IMR-90 (cell line): ENCODE data around the gene FOXO3. TPM values are rescaled to one million over a fixed set of nuclear protein-coding genes. Genes with fewer than 3 reads are reported as not detected.

Experiments used
- ATAC-seq: fragments of 200-7000 bp; cut with Tn5 transposase; 2 replicates; pipeline ENCODE4 v1.9.1; 2020; ENCODE audit warnings: low read depth, mild to moderate bottlenecking, moderate library complexity
- BruUV-seq: library from RNA; stranded (reverse); fragments of 400-500 nt; replicated peaks from 2 replicates; lab custom pipeline; 2021; lab: Mats Ljungman, UMichigan
- CTCF ChIA-PET: fragments of 300-600 bp; formaldehyde crosslinking; extraction: SDS; loops from one replicate; lab custom pipeline; 2021; ENCODE audit warnings: antibody characterized with exemption; lab: Yijun Ruan, JAX
- POLR2A ChIA-PET: fragments of 300-600 bp; sonication (Branson Sonifier 250); formaldehyde crosslinking; loops from one replicate; lab custom pipeline; 2022; ENCODE audit warnings: antibody characterized with exemption; ENCODE audit not compliant: unreplicated experiment; lab: Charles Lee
- DNase-seq: peaks from one replicate; pipeline ENCODE4 v3.0.0; 2013
- H2AFZ ChIP-seq: replicated peaks from 2 replicates; pipeline ENCODE3; 2013; ENCODE audit warnings: low read length, mild to moderate bottlenecking; ENCODE audit not compliant: poor library complexity
- H2AK5ac ChIP-seq: 2 replicates; pipeline ENCODE4 v1.6.1; 2013; ENCODE audit warnings: low read depth, low read length, inconsistent platforms
- H2AK9ac ChIP-seq: replicated peaks from 2 replicates; pipeline ENCODE3; 2013; ENCODE audit warnings: mild to moderate bottlenecking, low read depth, low read length, moderate library complexity; ENCODE audit not compliant: poor library complexity
- H2BK120ac ChIP-seq: 2 replicates; pipeline ENCODE4 v1.6.1; 2013; ENCODE audit warnings: low read depth, low read length, inconsistent platforms
- H2BK15ac ChIP-seq: 3 replicates; pipeline ENCODE4 v1.6.1; 2013; ENCODE audit warnings: low read depth, low read length, inconsistent platforms
- H2BK20ac ChIP-seq: 2 replicates; pipeline ENCODE4 v1.6.1; 2013; ENCODE audit warnings: low read depth, mild to moderate bottlenecking, inconsistent platforms, low read length, moderate library complexity
- H2BK5ac ChIP-seq: 2 replicates; pipeline ENCODE4 v1.6.1; 2013; ENCODE audit warnings: mild to moderate bottlenecking, low read depth, low read length, inconsistent platforms; ENCODE audit not compliant: poor library complexity, severe bottlenecking
- H3K14ac ChIP-seq: replicated peaks from 2 replicates; pipeline ENCODE4 v1.6.1; 2013; ENCODE audit warnings: low read depth, low read length, inconsistent platforms
- H3K18ac ChIP-seq: 2 replicates; pipeline ENCODE4 v1.6.1; 2013; ENCODE audit warnings: low read depth, low read length, control low read depth
- H3K23ac ChIP-seq: 2 replicates; pipeline ENCODE4 v1.6.1; 2013; ENCODE audit warnings: low read depth, low read length, inconsistent platforms
- H3K27ac ChIP-seq: 2 replicates; pipeline ENCODE4 v1.5.1; 2013; ENCODE audit warnings: mild to moderate bottlenecking, control low read depth, low read length; ENCODE audit not compliant: insufficient read depth
- H3K27me3 ChIP-seq: 2 replicates; pipeline ENCODE4 v1.6.1; 2013; ENCODE audit warnings: low read length; ENCODE audit not compliant: control insufficient read depth, insufficient read depth
- H3K36me3 ChIP-seq: 2 replicates; pipeline ENCODE4 v1.6.1; 2013; ENCODE audit warnings: low read length, mixed read lengths; ENCODE audit not compliant: control insufficient read depth, insufficient read depth
- H3K4ac ChIP-seq: 2 replicates; pipeline ENCODE4 v1.6.1; 2013; ENCODE audit warnings: low read depth, low read length, inconsistent platforms
- H3K4me1 ChIP-seq: 2 replicates; pipeline ENCODE4 v1.6.1; 2013; ENCODE audit warnings: low read length, mixed read lengths; ENCODE audit not compliant: control insufficient read depth, insufficient read depth
- H3K4me2 ChIP-seq: 2 replicates; pipeline ENCODE4 v1.6.1; 2013; ENCODE audit warnings: low read depth, mild to moderate bottlenecking, control low read depth, low read length, moderate library complexity
- H3K4me3 ChIP-seq: 2 replicates; pipeline ENCODE4 v1.5.1; 2013; ENCODE audit warnings: low read depth, mild to moderate bottlenecking, control low read depth, low read length, moderate library complexity; ENCODE audit not compliant: insufficient read depth
- H3K56ac ChIP-seq: 2 replicates; pipeline ENCODE4 v1.6.1; 2013; ENCODE audit warnings: low read length, inconsistent platforms; ENCODE audit not compliant: insufficient read depth; ENCODE audit errors: extremely low read depth
- H3K79me1 ChIP-seq, 2 experiments: 2 replicates each; pipeline ENCODE4 v1.6.1; 2013; ENCODE audit warnings: low read length in 2 of 2, inconsistent platforms in 1 of 2, low read depth in 1 of 2
- H3K9ac ChIP-seq: 2 replicates; pipeline ENCODE4 v1.6.1; 2013; ENCODE audit warnings: low read depth, low read length, control low read depth
- H3K9me1 ChIP-seq: 2 replicates; pipeline ENCODE4 v1.6.1; 2013; ENCODE audit warnings: low read length, inconsistent platforms; ENCODE audit not compliant: insufficient read depth
- H3K9me3 ChIP-seq: 2 replicates; pipeline ENCODE4 v1.6.1; 2013; ENCODE audit warnings: low read length; ENCODE audit not compliant: control insufficient read depth, insufficient read depth
- H4K20me1 ChIP-seq: 2 replicates; pipeline ENCODE4 v1.6.1; 2013; ENCODE audit warnings: low read length, inconsistent platforms; ENCODE audit not compliant: insufficient read depth
- H4K5ac ChIP-seq: 2 replicates; pipeline ENCODE4 v1.6.1; 2013; ENCODE audit warnings: mild to moderate bottlenecking, low read depth, low read length, control low read depth
- H4K8ac ChIP-seq, 2 experiments: 2 replicates each; pipeline ENCODE4 v1.6.1; 2013; ENCODE audit warnings: low read depth in 2 of 2, low read length in 2 of 2, control low read depth in 1 of 2, inconsistent platforms in 1 of 2
- H4K91ac ChIP-seq: 2 replicates; pipeline ENCODE4 v1.6.1; 2013; ENCODE audit warnings: low read depth, low read length, inconsistent platforms; ENCODE audit not compliant: insufficient read depth
- BHLHE40 ChIP-seq: fragments of 150-350 bp; IDR thresholded peaks from 2 replicates; pipeline ENCODE4 v1.6.1; 2016; ENCODE audit warnings: mild to moderate bottlenecking, low read depth, low read length
- CEBPB ChIP-seq: IDR thresholded peaks from 2 replicates; pipeline ENCODE4 v1.6.1; 2012; ENCODE audit warnings: low read depth, low read length, improper control_type of control experiment
- MAFK ChIP-seq: IDR thresholded peaks from 2 replicates; pipeline ENCODE4 v1.6.1; 2012; ENCODE audit warnings: low read depth, low read length, improper control_type of control experiment
- MXI1 ChIP-seq: IDR thresholded peaks from 2 replicates; pipeline ENCODE4 v1.6.1; 2012; ENCODE audit warnings: low read depth, mild to moderate bottlenecking, low read length, moderate library complexity, borderline replicate concordance
- RAD21 ChIP-seq: IDR thresholded peaks from 2 replicates; pipeline ENCODE4 v1.6.1; 2012; ENCODE audit warnings: low read length, improper control_type of control experiment
- RFX5 ChIP-seq: IDR thresholded peaks from 2 replicates; pipeline ENCODE4 v1.8.0; 2012; ENCODE audit warnings: low read depth, mild to moderate bottlenecking, low read length, moderate library complexity
- whole genome bisulfite sequencing, 2 experiments: methylation state at CpG; one replicate each; pipeline versions ENCODE4 v1.1.5 to v1.1.7; 2013; ENCODE audit warnings: missing lambda C conversion rate in 2 of 2; ENCODE audit not compliant: insufficient read length in 1 of 2; ENCODE audit errors: extremely low coverage in 2 of 2; 5-methylcytosine and 5-hydroxymethylcytosine counted together
- dilution Hi-C: fragments of 300-500 bp; cut with HindIII; formaldehyde crosslinking; loops from one replicate; pipeline ENCODE4 v1.14.3; 2018; ENCODE audit warnings: low sequenced_read_pairs; ENCODE audit not compliant: unreplicated experiment
- in situ Hi-C: fragments of 300-500 bp; cut with MboI; formaldehyde crosslinking; loops from 3 replicates; pipeline ENCODE4 v1.14.3; 2019; ENCODE audit warnings: low sequenced_read_pairs, inconsistent platforms, mixed read lengths
- intact Hi-C: fragments of 100-400 bp; cut with micrococcal nuclease; formaldehyde crosslinking; loops from 2 replicates; pipeline ENCODE4 v1.10.0; 2022
- polyA plus RNA-seq, 3 experiments: library from polyadenylated mRNA; depleted of rRNA; stranded (reverse); fragments of >200 nt; gene quantifications; 2 replicates each; pipeline ENCODE4 v1.2.3, GENCODE V29; 2012; ENCODE audit warnings: low replicate concordance in 1 of 3
- total RNA-seq: library from RNA; depleted of rRNA; stranded (reverse); fragments of >200 nt; gene quantifications from 2 replicates; pipeline ENCODE4 v1.2.3, GENCODE V29; 2012
- TF ChIP-seq, protein P1 (sequence below): conservative IDR thresholded peaks from 2 replicates; pipeline ENCODE4 v1.5.1; 2012; ENCODE audit warnings: mild to moderate bottlenecking, low read depth, low read length, improper control_type of control experiment
- TF ChIP-seq, protein P2 (sequence below): fragments of 150-350 bp; IDR thresholded peaks from 2 replicates; pipeline ENCODE4 v1.6.1; 2016; ENCODE audit warnings: low read depth, mild to moderate bottlenecking, low read length, moderate library complexity, borderline replicate concordance

FOXO3 gene
- total and polyA plus RNA-seq, 2 of the 4 experiments (the other 2 are of a cell fraction), result 17.5 to 38.7 TPM

DNA sequence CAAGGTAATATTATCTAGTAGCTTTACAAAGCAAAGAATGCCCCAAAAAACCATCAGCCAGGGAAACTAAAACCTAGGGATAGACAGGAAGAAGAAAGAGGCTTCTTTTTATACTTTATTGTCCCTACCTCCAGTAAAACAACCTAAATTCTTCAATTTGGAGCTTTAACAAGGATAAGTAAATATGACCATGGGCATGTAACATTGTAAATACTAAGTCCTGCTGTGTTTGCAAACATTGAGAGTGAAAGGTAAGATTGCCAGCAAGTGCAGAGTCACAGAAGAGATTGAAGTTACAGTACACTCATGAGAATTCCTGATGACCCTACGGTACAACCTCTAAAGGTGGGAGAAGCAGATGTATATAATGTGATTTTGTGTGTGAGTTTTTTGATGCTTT lies 117.2 kb downstream of the FOXO3 start:
- dilution Hi-C loops (no loop called here), intact Hi-C loops (loop anchor here (5.0 kb wide), 1 partner anchor 104 kb away; no protein-coding TSS in a partner anchor), in situ Hi-C loops (no loop called here)
- no peak overlapping the region for H2BK120ac ChIP-seq
- H3K56ac ChIP-seq, result no peak overlapping the region
- no peak for ATAC-seq
- H4K5ac ChIP-seq, result no peak overlapping the region
- H3K14ac ChIP-seq, result 0 out of 2 replicates have a peak overlapping the region, but pooled peaks have one; percentile 52
- no CpG with 5 or more reads among the region's 1 CpG for WGBS, 2 experiments
- H3K27ac ChIP-seq, result no peak overlapping the region
- no peak for TF ChIP-seq MAFK
- TF ChIP-seq RAD21, result no peak
- TF ChIP-seq RFX5, result no peak
- TF ChIP-seq, protein P1, sequence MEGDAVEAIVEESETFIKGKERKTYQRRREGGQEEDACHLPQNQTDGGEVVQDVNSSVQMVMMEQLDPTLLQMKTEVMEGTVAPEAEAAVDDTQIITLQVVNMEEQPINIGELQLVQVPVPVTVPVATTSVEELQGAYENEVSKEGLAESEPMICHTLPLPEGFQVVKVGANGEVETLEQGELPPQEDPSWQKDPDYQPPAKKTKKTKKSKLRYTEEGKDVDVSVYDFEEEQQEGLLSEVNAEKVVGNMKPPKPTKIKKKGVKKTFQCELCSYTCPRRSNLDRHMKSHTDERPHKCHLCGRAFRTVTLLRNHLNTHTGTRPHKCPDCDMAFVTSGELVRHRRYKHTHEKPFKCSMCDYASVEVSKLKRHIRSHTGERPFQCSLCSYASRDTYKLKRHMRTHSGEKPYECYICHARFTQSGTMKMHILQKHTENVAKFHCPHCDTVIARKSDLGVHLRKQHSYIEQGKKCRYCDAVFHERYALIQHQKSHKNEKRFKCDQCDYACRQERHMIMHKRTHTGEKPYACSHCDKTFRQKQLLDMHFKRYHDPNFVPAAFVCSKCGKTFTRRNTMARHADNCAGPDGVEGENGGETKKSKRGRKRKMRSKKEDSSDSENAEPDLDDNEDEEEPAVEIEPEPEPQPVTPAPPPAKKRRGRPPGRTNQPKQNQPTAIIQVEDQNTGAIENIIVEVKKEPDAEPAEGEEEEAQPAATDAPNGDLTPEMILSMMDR, result no peak
- TF ChIP-seq BHLHE40, result no peak
- TF ChIP-seq, protein P2, sequence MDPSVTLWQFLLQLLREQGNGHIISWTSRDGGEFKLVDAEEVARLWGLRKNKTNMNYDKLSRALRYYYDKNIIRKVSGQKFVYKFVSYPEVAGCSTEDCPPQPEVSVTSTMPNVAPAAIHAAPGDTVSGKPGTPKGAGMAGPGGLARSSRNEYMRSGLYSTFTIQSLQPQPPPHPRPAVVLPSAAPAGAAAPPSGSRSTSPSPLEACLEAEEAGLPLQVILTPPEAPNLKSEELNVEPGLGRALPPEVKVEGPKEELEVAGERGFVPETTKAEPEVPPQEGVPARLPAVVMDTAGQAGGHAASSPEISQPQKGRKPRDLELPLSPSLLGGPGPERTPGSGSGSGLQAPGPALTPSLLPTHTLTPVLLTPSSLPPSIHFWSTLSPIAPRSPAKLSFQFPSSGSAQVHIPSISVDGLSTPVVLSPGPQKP, result no peak
- TF ChIP-seq CEBPB, result no peak
- TF ChIP-seq MXI1, result no peak
- H3K4me1 ChIP-seq, result peaks cover 20% of the 10 kb centered on the region
- H2AK5ac ChIP-seq, result no peak overlapping the region
- H3K23ac ChIP-seq, result no peak overlapping the region
- H2BK15ac ChIP-seq, result no peak overlapping the region
- H4K91ac ChIP-seq, result no peak overlapping the region
- BruUV-seq, result no TSS peak
- no peak for DNase-seq
- no peak overlapping the region for H2AFZ ChIP-seq
- no peak overlapping the region for H4K8ac ChIP-seq
- ChIA-PET CTCF (interaction anchor here (0.6 kb wide), 1 partner anchor 10 kb away, joined by 3 read pairs; no protein-coding TSS in a partner anchor), POLR2A (no interaction called here)
- peaks cover 6% of the 10 kb centered on the region; the same call in 1 of the 2 replicates for H3K36me3 ChIP-seq
- H2AK9ac ChIP-seq, result no peak overlapping the region
- H4K20me1 ChIP-seq, result peaks cover 41% of the 10 kb centered on the region
- H3K4ac ChIP-seq, result no peak overlapping the region
- H3K4me3 ChIP-seq, result no peak overlapping the region
- H3K79me1 ChIP-seq, result peaks cover 38 to 68% of the 10 kb centered on the region in 2 experiments
- peaks cover 17% of the 10 kb centered on the region for H3K9me1 ChIP-seq
- no peak overlapping the region for H2BK20ac ChIP-seq
- H3K9me3 ChIP-seq, result no peaks in the 10 kb centered on the region
- no peaks in the 10 kb centered on the region for H3K27me3 ChIP-seq
- no peak overlapping the region for H3K4me2 ChIP-seq
- H3K9ac ChIP-seq, result no peak overlapping the region
- H3K18ac ChIP-seq, result no peak overlapping the region
- H2BK5ac ChIP-seq, result peak overlapping the region; percentile 38
